SKM-1 (cell line): ENCODE measurements around the gene ARID2.

Experiments
- DNase-seq: peaks from one replicate; lab custom pipeline; 2025; ENCODE audit not compliant: unreplicated experiment; lab: John Stamatoyannopoulos, UW

ARID2 gene, protein sequence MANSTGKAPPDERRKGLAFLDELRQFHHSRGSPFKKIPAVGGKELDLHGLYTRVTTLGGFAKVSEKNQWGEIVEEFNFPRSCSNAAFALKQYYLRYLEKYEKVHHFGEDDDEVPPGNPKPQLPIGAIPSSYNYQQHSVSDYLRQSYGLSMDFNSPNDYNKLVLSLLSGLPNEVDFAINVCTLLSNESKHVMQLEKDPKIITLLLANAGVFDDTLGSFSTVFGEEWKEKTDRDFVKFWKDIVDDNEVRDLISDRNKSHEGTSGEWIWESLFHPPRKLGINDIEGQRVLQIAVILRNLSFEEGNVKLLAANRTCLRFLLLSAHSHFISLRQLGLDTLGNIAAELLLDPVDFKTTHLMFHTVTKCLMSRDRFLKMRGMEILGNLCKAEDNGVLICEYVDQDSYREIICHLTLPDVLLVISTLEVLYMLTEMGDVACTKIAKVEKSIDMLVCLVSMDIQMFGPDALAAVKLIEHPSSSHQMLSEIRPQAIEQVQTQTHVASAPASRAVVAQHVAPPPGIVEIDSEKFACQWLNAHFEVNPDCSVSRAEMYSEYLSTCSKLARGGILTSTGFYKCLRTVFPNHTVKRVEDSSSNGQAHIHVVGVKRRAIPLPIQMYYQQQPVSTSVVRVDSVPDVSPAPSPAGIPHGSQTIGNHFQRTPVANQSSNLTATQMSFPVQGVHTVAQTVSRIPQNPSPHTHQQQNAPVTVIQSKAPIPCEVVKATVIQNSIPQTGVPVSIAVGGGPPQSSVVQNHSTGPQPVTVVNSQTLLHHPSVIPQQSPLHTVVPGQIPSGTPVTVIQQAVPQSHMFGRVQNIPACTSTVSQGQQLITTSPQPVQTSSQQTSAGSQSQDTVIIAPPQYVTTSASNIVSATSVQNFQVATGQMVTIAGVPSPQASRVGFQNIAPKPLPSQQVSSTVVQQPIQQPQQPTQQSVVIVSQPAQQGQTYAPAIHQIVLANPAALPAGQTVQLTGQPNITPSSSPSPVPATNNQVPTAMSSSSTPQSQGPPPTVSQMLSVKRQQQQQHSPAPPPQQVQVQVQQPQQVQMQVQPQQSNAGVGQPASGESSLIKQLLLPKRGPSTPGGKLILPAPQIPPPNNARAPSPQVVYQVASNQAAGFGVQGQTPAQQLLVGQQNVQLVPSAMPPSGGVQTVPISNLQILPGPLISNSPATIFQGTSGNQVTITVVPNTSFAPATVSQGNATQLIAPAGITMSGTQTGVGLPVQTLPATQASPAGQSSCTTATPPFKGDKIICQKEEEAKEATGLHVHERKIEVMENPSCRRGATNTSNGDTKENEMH (N-terminal part only)

DNA sequence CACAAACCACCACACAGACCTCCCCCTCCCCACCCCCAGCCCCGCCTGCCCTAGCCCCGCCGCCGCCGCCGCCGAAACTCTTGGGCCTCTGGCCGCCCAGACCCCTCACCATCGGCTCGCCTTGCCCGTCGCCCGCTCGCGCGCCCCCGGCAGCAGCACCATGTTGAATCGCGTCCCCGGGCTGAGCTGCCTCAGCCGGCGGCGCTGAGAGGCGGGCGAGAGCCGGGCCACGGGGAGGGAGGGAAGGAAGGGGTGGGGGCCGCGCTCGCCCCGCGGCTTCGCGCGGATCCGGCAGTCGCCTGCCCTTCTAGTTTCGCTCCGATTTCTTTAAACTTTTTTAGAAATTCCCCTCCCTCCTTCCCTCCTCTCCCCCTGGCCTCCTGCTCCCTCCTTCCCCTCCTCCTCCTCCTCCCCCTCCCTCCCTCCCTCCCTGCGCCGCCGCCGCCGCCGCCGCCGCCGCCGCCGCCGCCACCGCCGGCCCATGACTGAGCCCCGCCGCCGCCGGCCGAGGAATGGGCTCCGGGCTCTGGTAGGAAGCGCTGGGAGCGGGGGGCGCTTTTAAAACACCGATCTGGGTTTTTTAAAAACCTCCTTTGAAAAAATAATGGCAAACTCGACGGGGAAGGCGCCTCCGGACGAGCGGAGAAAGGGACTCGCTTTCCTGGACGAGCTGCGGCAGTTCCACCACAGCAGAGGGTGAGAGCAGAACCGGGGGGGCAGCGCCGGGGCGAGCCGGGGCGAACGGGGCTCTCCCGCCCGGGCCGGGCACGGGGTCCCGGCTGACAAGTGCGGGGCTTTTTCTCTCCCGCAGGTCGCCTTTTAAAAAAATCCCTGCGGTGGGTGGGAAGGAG is at the start of gene ARID2:
Gene ARID2 (plus strand): TSS at position 474 of the 851 bp plus-strand sequence. CDS start 131 bp downstream, at position 605.
- no peak for DNase-seq

- no peak for DNase-seq
Observed at GRCh38 chr12:45680362-45680761, 49.1 kb upstream of the ARID2 start.

DNA sequence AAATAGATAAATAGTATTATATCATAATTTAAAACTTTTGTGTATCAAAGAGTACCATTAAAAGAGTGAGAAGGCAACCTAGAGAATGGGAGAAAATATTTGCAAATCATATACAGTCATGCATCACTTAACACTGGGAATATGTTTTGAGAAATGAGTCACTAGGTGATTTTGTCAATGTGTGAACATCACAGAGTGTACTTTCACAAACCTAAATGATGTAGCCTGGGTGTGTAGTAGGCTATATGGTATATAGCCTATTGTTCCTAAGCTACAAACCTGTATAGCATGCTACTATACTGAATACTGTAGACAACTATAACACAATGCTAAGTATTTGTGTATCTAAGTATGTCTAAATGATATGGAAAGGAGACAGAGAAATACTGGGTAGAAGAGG is 48.0 kb upstream of the ARID2 start:
- DNase-seq = no peak

- DNase-seq = no peak
Observed at GRCh38 chr12:45685680-45686079, 43.8 kb upstream of the ARID2 start.

- no peak for DNase-seq
Observed at GRCh38 chr12:45687081-45688015, 42.2 kb upstream of the ARID2 start.

GRCh38 chr12:45688183-45688582 is 41.3 kb upstream of the ARID2 start:
- no peak for DNase-seq

DNA sequence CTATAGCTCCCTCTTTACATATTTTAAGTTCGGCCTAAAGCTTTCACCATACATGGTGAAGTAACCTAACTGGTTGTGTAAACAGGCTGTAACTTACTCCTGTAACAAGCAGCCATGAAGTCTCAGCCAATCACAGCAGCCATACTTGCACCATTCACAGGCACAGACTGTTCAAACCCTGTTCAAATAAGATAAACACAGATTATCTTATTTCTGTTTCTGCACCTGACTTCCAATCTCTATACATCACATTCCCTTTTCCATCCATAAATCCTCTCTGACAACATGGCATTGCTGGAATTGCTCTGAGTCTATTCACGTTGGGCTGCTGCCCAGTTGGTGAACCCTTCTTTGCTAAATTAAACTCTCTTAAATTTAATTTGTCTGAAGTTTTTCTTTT is 34.5 kb upstream of the ARID2 start:
- no peak for DNase-seq

GRCh38 chr12:45695606-45696005 is 33.9 kb upstream of the ARID2 start:
- no peak for DNase-seq

GRCh38 chr12:45696049-45696448 is 33.5 kb upstream of the ARID2 start:
- DNase-seq = no peak

DNA sequence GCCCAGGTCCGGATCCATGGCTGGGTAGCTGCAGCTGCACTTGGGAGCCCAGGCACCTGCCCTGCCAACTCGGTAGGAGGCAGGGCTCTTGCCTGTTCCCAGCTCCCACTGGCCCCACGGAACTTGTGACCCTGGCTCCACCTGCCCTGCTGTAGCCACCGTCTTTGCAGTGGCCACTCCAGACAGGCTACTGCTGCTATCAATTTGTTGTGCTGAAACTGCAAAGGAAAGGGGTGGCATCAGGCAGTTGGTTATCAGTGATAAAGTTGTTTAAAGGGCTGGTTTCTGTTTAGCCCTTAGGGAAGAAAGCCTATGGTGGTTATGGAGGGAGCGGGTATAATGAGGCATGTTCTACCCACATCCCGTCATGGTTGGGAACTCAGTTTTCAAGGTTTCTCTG is 32.1 kb upstream of the ARID2 start:
- no peak for DNase-seq

DNA sequence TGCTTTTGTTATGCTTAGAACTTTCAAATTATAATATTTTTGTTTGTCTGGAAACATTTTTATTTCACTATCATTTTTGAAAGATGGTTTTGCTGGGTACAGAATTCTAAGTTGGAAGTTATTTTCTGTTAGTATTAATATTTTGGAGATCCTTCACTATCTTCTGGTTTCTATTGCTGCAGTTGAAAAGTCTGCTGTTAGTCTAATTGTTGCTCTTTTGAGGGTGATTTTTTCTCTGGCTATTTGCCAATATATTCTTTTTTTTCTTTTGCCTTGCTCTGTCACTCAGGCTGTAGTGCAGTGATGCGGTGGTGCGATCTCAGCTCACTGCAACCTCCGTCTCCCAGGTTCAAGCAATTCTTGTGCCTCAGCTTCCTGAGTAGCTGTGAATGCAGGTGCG is 28.2 kb upstream of the ARID2 start:
- DNase-seq = no peak

DNA sequence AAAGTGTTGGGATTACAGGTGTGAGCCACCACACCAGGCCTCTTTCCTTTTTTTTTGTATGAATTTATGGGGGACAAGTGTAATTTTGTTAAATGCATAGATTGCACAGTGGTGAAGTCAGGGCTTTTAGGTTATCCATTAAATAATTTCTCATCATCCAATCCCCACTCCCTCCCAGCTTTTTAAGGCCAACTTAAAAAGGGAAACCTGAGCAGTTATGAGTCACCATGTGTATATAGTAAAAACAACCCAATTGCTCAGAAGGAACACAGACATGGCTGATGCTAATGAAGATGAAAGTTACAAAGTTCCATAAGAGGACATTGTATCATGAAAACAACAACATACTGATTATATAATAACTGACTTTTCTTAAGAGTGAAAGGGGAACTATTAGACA is 25.6 kb upstream of the ARID2 start:
- DNase-seq = no peak

GRCh38 chr12:45704968-45705367 is 24.5 kb upstream of the ARID2 start:
- DNase-seq = no peak

GRCh38 chr12:45705404-45705803 is 24.1 kb upstream of the ARID2 start:
- DNase-seq = no peak

- no peak for DNase-seq
Observed at GRCh38 chr12:45707241-45707857, 22.2 kb upstream of the ARID2 start.

- no peak for DNase-seq
Observed at GRCh38 chr12:45708363-45708762, 21.1 kb upstream of the ARID2 start.

GRCh38 chr12:45708901-45709300 is 20.6 kb upstream of the ARID2 start:
- no peak for DNase-seq

- DNase-seq = no peak
Observed at GRCh38 chr12:45712319-45712718, 17.2 kb upstream of the ARID2 start.

- no peak for DNase-seq
Observed at GRCh38 chr12:45713078-45713477, 16.4 kb upstream of the ARID2 start.
